Activated CD4-positive, alpha-beta T cell treated with anti-CD3 and anti-CD28 coated beads for 36 hours (primary cell): ENCODE data around the gene CFAP97. TPM values are rescaled to one million over a fixed set of nuclear protein-coding genes. Genes with fewer than 3 reads are reported as not detected.
"Not testable (repeated sequence)": the region's sequence is repeated elsewhere in the genome, so short reads cannot be mapped to it uniquely, and the experiment has no call there.

Experiments
- ATAC-seq: fragments of 200-7000 bp; cut with Tn5 transposase; one replicate; pipeline ENCODE4 v1.10.0; 2021; ENCODE audit warnings: mild to moderate bottlenecking, moderate library complexity
- CTCF ChIA-PET: fragments of 350-600 bp; sonication (Branson Sonifier 250); formaldehyde crosslinking; loops from one replicate; lab custom pipeline; 2021; ENCODE audit warnings: antibody characterized with exemption; lab: Charles Lee
- POLR2A ChIA-PET: fragments of 350-600 bp; sonication (Branson Sonifier 250); formaldehyde crosslinking; loops from one replicate; lab custom pipeline; 2021; ENCODE audit warnings: antibody characterized with exemption, inconsistent platforms; lab: Charles Lee
- DNase-seq: peaks from one replicate; pipeline ENCODE4 v3.0.0-alpha.2; 2020
- H3K27ac Mint-ChIP-seq: one replicate; pipeline ENCODE4 v1.8.0; 2021; ENCODE audit warnings: mixed read lengths
- H3K27me3 Mint-ChIP-seq: one replicate; pipeline ENCODE4 v1.8.0; 2021; ENCODE audit warnings: mixed read lengths
- H3K36me3 Mint-ChIP-seq: one replicate; pipeline ENCODE4 v1.8.0; 2021; ENCODE audit warnings: low read depth, mixed read lengths
- H3K4me1 Mint-ChIP-seq: one replicate; pipeline ENCODE4 v1.8.0; 2021; ENCODE audit warnings: mixed read lengths
- H3K4me3 Mint-ChIP-seq: one replicate; pipeline ENCODE4 v1.8.0; 2021; ENCODE audit warnings: mild to moderate bottlenecking, moderate library complexity, mixed read lengths
- H3K9me3 Mint-ChIP-seq: one replicate; pipeline ENCODE4 v1.8.0; 2021; ENCODE audit warnings: low read depth, mixed read lengths
- intact Hi-C, 2 experiments: fragments of 100-400 bp; cut with DNase I in 1 of 2; cut with micrococcal nuclease in 1 of 2; formaldehyde crosslinking; loops; one replicate each; pipeline versions ENCODE4 v1.14.2 to v1.15.1; 2022 to 2024; cut with DNase I, micrococcal nuclease
- total RNA-seq, 2 experiments: library from RNA; stranded (reverse); gene quantifications; one replicate each; pipeline ENCODE4 v1.2.3, GENCODE V29; 2021

The CFAP97 gene
- total RNA-seq, result 10 to 100 TPM; 54.6 to 81.8 TPM

DNA sequence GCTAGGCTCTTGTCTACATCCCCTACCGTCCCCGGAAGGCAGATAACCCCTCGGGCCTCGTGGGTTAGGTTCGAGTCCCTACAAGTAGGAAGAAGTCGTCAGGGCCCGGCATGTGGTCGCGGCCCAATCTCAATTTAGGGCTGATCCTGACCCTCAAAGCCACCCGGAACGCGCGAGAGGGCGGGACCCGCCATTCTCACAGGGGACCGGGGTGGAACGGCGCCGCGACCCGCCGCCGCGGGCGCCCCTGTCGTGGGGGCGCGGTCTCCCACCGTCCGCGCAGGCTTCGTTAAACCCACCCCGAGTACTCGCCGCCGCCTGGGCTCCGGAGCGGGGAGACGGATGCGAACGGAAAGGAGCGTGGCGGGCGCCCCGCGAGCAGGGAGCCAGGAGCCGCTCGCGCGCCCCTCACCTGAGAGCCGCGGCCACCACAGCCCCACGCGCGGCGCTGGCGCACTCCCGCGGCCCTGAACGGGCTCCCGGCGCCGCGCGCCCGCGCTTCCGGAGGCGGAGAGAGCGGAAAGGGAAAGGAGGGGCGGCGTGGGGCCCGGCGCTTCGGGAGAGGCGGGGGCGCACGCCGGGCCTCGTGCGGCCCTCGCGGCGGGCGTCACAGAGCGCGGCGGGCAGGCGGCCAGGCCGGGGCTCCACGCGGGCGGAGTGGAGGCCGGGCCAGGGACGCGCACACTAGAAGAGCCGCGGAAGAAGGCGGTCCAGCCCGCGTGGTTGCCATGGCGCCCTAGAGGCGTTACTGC, at the start of gene CFAP97:
Gene CFAP97 (minus strand): TSS at position 515 of the 752 bp plus-strand sequence. CDS start 12,804 bp downstream, outside the sequence.
- Mint-ChIP-seq H3K36me3 (peaks cover 21% of the 10 kb centered on the region), H3K27ac (peak within 1 kb of the TSS; percentile 97), H3K4me1 (peaks cover 41% of the 10 kb centered on the region), H3K27me3 (no peaks in the 10 kb centered on the region), H3K4me3 (peak within 1 kb of the TSS; percentile 94), H3K9me3 (no peaks in the 10 kb centered on the region)
- intact Hi-C loops, result loop anchor here (1.0 to 5.0 kb wide), 9 partner anchors 60 to 1701 kb away; partner anchors contain the start of genes ANKRD37 (in 2 of the 2), SLC25A4 (in 2 of the 2), UFSP2 (in 2 of the 2) and CASP3 (in 1 of the 2)
- DNase-seq (peak; percentile 82), ATAC-seq (peak; percentile 85)
- POLR2A ChIA-PET, result interaction anchor here (0.7 kb wide), 1 partner anchor 289 kb away, joined by 3 read pairs; no protein-coding TSS in a partner anchor
- CTCF ChIA-PET, result interaction anchor here (0.6 to 3.3 kb wide), 3 partner anchors 20 to 1685 kb away, joined by 3 to 20 read pairs (median 5); no protein-coding TSS in a partner anchor

DNA sequence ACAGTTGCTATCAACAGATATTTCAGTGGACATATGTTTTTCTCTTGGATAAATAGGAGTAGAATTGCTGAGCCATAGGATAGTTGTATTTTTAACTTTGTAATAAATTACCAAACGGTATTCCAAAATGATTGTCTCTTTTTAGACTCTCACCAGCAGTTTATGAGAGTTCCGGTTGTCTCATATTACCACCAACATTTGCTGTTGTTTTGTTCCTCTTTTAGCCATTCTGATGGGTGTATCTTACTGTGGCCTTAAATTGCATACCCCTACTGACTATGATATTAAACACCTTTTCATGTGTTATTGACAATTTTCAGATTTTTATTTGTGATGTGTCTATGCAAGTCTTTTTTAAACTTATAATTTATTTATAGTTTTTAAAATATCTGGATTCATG, 45.3 kb upstream of the CFAP97 start:
- no peak for ATAC-seq
- ChIA-PET CTCF (no interaction called here), POLR2A (no interaction called here)
- Mint-ChIP-seq H3K4me1 (peaks cover 32% of the 10 kb centered on the region), H3K27me3 (no peaks in the 10 kb centered on the region), H3K4me3 (no peak overlapping the region), H3K9me3 (no peaks in the 10 kb centered on the region), H3K36me3 (peaks cover 15% of the 10 kb centered on the region), H3K27ac (no peak overlapping the region)
- intact Hi-C loops, result loop anchor here (5.0 kb wide), 2 partner anchors 37 to 93 kb away; no protein-coding TSS in a partner anchor
- no peak for DNase-seq

DNA sequence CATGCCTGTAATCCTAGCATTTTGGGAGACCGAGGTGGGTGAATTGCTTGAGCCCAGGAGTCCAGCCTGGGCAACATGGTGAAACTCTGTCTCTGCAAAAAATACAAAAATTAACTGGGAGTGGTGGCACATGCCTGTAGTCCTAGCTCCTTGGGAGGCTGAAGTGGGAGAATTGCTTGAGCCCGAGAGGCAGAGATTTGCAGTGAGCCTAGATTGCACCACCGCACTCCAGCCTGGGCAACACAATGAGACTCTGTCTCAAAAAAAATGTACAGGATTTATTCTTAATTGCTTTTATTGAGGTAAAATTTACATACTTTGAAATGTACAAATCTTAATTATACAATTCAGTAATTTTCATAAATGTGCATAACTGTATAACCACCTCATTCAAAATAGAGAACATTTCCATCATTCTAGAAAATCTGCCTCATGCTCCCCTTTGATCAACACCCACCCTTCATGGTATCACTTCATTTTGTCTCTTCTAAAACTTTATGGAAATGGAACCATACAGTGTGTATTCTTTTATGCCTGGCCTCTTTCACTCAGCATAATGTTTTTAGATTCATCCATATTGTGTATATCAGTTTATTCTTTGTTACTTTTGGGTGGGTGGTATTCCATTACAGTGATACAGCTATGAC, 44.7 kb upstream of the CFAP97 start:
- no peak for DNase-seq
- ChIA-PET POLR2A (no interaction called here), CTCF (interaction anchor here (1.5 kb wide), 1 partner anchor 8 kb away, joined by 4 read pairs; no protein-coding TSS in a partner anchor)
- H3K4me1 Mint-ChIP-seq, result peaks cover 30% of the 10 kb centered on the region
- no peak overlapping the region for H3K27ac Mint-ChIP-seq
- no peak overlapping the region for H3K4me3 Mint-ChIP-seq
- intact Hi-C loops, result loop anchor here (5.0 kb wide), 2 partner anchors 36 to 94 kb away; no protein-coding TSS in a partner anchor
- no peaks in the 10 kb centered on the region for H3K9me3 Mint-ChIP-seq
- peaks cover 15% of the 10 kb centered on the region for H3K36me3 Mint-ChIP-seq
- H3K27me3 Mint-ChIP-seq, result no peaks in the 10 kb centered on the region
- no peak for ATAC-seq

DNA sequence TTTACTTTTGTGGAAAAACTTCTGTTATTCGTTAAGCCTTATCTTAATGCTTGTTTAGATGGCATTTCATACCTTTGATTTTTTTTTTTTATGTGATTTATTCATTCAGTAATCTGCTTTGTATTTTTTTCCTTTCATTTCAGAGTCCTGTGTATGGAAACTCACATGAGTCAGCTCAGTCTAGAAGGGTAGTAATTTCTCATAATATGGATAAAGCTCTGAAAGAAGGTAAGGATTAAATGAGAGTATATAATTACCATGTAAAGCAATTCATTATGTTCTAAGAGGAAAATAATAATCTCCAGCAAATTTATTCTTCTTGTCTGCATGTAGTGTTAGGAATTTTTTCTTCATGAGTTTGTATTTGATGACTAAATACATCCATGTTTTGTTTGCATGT, 43.4 kb upstream of the CFAP97 start:
- H3K27me3 Mint-ChIP-seq, result no peaks in the 10 kb centered on the region
- ChIA-PET CTCF (interaction anchor here (0.6 to 1.5 kb wide), 4 partner anchors 10 to 240 kb away, joined by 3 to 4 read pairs (median 3); no protein-coding TSS in a partner anchor), POLR2A (interaction anchor here (0.6 kb wide), 1 partner anchor 148 kb away, joined by 3 read pairs; no protein-coding TSS in a partner anchor)
- peak overlapping the region; percentile 48 for H3K27ac Mint-ChIP-seq
- ATAC-seq (peak; percentile 73), DNase-seq (no peak)
- H3K4me1 Mint-ChIP-seq, result peaks cover 38% of the 10 kb centered on the region
- H3K9me3 Mint-ChIP-seq, result no peaks in the 10 kb centered on the region
- H3K36me3 Mint-ChIP-seq, result peaks cover 15% of the 10 kb centered on the region
- intact Hi-C loops, result loop anchor here (2.0 to 5.0 kb wide), 4 partner anchors 30 to 95 kb away; partner anchors contain the start of gene SNX25 (in 1 of the 2)
- H3K4me3 Mint-ChIP-seq, result no peak overlapping the region

DNA sequence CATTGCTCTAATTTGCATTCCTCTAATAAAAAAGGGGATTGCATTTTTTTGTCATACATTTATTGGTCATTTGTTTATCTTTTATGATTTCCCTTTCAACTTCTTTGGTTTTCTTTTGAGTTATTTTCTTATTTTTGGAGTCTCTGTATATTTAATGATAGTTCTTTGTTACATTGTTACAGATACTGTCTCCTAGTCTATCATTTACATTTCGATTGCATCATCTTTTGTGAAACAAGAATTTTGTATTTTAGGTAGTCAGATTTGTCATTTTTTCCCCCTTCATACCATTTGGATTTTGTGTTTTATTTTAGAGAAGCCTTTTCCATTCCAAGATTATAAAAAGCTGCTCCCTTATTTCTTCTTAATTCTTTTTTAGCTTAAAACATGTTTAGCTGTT, 42.7 kb upstream of the CFAP97 start:
- CTCF ChIA-PET, result interaction anchor here (0.5 to 1.3 kb wide), 3 partner anchors 12 to 36 kb away, joined by 3 to 5 read pairs (median 3); no protein-coding TSS in a partner anchor
- intact Hi-C loops, result loop anchor here (2.0 to 5.0 kb wide), 4 partner anchors 30 to 96 kb away; partner anchors contain the start of gene SNX25 (in 1 of the 2)

DNA sequence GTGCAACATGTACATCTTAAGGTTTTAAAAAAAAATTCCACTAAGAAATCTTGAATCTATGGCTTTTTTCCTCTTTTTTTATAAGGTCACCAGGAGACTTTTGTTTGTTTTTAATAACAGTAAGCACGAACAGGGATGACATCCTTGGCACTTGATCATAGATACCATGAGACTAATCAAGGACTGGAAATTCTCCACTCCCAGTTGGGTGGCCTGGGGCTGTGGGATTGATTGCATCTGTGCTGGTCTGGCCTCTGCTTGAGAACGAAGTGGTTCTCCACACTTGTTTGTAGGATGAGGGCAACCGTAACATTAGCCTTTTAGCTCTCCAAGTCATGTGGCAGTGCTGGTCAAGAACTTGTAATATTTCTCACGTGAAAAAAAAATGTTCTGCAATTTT, 41.0 kb upstream of the CFAP97 start:
- POLR2A ChIA-PET, result no interaction called here
- intact Hi-C loops, result loop anchor here (5.0 kb wide), 2 partner anchors 32 to 98 kb away; no protein-coding TSS in a partner anchor
- Mint-ChIP-seq H3K4me1 (peaks cover 28% of the 10 kb centered on the region), H3K27ac (no peak overlapping the region), H3K9me3 (no peaks in the 10 kb centered on the region), H3K4me3 (no peak overlapping the region), H3K36me3 (peaks cover 7% of the 10 kb centered on the region), H3K27me3 (no peaks in the 10 kb centered on the region)
- ATAC-seq (no peak), DNase-seq (no peak)
- CTCF ChIA-PET, result interaction anchor here (1.2 kb wide), 1 partner anchor 9 kb away, joined by 3 read pairs; no protein-coding TSS in a partner anchor

More for the DNA sequence above, 42.7 kb upstream of the CFAP97 start:
- ATAC-seq (no peak), DNase-seq (no peak)
- no peaks in the 10 kb centered on the region for H3K27me3 Mint-ChIP-seq
- H3K27ac Mint-ChIP-seq, result peak overlapping the region; percentile 68
- H3K9me3 Mint-ChIP-seq, result no peaks in the 10 kb centered on the region
- H3K4me1 Mint-ChIP-seq, result peaks cover 32% of the 10 kb centered on the region
- no peak overlapping the region for H3K4me3 Mint-ChIP-seq
- POLR2A ChIA-PET, result no interaction called here
- peaks cover 15% of the 10 kb centered on the region for H3K36me3 Mint-ChIP-seq

DNA sequence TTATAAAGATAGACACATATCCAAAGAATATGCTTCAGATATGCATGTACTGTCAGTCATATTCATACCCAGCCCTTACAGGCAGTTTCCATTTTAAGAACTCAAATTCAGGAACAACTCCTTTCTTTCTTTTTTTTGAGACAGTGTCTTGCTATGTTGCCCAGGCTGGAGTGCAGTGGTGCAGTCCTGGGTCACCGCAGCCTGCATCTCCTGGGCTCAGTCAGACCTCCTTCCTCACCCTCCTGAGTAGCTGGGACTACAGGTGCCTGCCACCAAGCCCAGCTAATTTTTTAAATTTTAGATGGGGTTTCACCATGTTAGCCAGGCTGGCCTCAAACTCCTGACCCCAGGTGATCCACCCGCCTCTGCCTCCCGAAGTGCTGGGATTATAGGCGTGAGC, 40.1 kb upstream of the CFAP97 start:
- intact Hi-C loops, result no loop called here
- Mint-ChIP-seq H3K27ac (no peak overlapping the region), H3K27me3 (no peaks in the 10 kb centered on the region), H3K36me3 (peaks cover 5% of the 10 kb centered on the region), H3K4me3 (no peak overlapping the region), H3K9me3 (no peaks in the 10 kb centered on the region), H3K4me1 (peaks cover 29% of the 10 kb centered on the region)
- ChIA-PET POLR2A (no interaction called here), CTCF (no interaction called here)
- no peak for DNase-seq
- ATAC-seq, result no peak

DNA sequence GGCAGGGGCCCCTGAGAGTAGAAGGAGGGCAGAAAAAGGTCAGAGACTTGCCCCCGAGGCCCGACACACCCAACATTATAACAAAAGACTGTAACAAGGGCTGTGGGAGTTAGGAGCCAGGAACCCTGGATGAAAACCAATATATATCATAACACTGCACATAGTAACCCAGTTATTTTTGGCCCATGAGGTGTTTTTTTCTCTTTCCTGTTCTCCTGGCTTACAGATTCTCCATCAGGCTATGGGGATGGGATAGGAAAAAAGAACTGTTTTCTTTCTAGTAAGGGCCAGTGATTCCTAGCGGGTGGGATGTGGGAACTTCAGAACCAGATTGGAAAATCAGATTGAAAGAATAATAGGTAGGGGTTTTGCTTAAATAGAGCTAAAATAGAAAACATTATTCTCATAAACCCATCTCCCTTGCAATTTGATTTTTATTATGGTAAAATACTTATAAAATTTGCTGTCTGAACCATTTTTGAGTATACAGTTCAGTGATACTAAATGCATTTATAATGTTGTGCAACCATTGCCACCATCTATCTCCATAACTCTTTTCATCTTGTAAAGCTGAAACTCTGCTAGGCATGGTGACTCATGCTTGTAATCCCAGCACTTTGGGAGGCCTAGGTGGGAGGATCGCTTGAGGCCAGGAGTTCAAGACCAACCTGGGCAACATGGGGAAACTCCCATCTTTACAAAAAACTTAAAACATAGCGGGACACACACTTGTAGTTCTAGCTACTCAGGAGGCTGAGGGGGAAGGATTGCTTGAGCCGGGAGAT, 39.1 kb upstream of the CFAP97 start:
- H3K9me3 Mint-ChIP-seq, result peaks cover 7% of the 10 kb centered on the region
- ATAC-seq (no peak), DNase-seq (no peak)
- H3K4me3 Mint-ChIP-seq, result no peak overlapping the region
- no peaks in the 10 kb centered on the region for H3K27me3 Mint-ChIP-seq
- ChIA-PET POLR2A (no interaction called here), CTCF (interaction anchor here (0.6 to 1.5 kb wide), 2 partner anchors 14 to 907 kb away, joined by 3 read pairs; no protein-coding TSS in a partner anchor)
- H3K27ac Mint-ChIP-seq, result no peak overlapping the region
- intact Hi-C loops, result no loop called here
- peaks cover 35% of the 10 kb centered on the region for H3K4me1 Mint-ChIP-seq
- peaks cover 9% of the 10 kb centered on the region for H3K36me3 Mint-ChIP-seq

DNA sequence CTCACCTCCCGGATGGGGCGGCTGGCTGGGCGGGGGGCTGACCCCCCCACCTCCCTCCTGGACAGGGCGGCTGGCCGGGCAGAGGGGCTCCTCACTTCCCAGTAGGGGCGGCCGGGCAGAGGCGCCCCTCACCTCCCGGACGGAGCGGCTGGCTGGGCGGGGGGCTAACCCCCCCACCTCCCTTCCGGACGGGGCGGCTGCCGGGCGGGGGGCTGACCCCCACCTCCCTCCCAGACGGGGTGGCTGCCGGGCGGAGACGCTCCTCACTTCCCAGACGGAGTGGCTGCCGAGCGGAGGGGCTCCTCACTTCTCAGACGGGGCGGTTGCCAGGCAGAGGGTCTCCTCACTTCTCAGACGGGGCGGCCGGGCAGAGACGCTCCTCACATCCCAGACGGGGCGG, 36.7 kb upstream of the CFAP97 start:
- peaks cover 25% of the 10 kb centered on the region for H3K4me1 Mint-ChIP-seq
- H3K27ac Mint-ChIP-seq, H3K36me3 Mint-ChIP-seq, DNase-seq, intact Hi-C loops, H3K27me3 Mint-ChIP-seq, H3K9me3 Mint-ChIP-seq, POLR2A ChIA-PET, CTCF ChIA-PET, H3K4me3 Mint-ChIP-seq, ATAC-seq: not testable (repeated sequence)

DNA sequence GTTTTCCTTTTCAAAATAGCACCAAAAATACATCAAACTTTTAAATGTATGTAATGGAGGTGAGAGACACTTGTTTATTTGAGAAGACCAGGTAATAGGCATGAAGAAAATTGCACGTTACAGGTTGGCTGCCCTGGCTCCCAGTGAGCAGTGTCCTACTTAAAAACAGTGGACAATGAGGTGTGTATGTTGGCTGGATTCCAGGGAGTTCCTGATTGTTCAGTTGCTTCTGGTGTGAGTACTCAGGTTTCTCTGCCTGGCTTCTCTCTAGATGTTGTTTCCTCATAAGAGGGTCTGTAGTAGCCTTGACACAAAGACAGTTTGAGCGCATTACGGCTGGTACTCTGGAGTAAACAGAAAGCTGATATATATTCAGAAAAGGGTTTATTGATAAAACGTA, 35.0 kb upstream of the CFAP97 start:
- Mint-ChIP-seq H3K9me3 (peaks cover 7% of the 10 kb centered on the region), H3K36me3 (peaks cover 9% of the 10 kb centered on the region), H3K4me1 (peaks cover 25% of the 10 kb centered on the region), H3K27ac (peak overlapping the region; percentile 25), H3K4me3 (no peak overlapping the region), H3K27me3 (no peaks in the 10 kb centered on the region)
- ATAC-seq (no peak), DNase-seq (no peak)
- ChIA-PET POLR2A (no interaction called here), CTCF (no interaction called here)
- intact Hi-C loops, result no loop called here
